ENCODE data around the gene RAD18. TPM values are rescaled to one million over a fixed set of nuclear protein-coding genes. Genes with fewer than 3 reads are reported as not detected.

The RAD18 gene
- total RNA-seq, 4 donors from 2014 or later, result 4.7 to 15.6 (median 8.5) TPM

GRCh38 chr3:8931342-8931741, 31.9 kb downstream of the RAD18 start:
- H3K4me1 ChIP-seq, result no peaks in the 10 kb centered on the region
- no peaks in the 10 kb centered on the region for H3K27me3 ChIP-seq
- no peak overlapping the region for H3K4me3 ChIP-seq
- H3K27ac ChIP-seq, result no peak overlapping the region
- 83% methylated on average over 3 of the region's 3 CpGs for WGBS
- no peak for DNase-seq (ENCODE audit: low spot score in 2 of 2)
- peaks cover 9% of the 10 kb centered on the region for H3K36me3 ChIP-seq
- TF ChIP-seq CTCF (IDR thresholded peaks at IDR 0.05) (no peak), POLR2AphosphoS5 (IDR thresholded peaks at IDR 0.05) (no peak), EP300 (IDR thresholded peaks at IDR 0.05) (no peak), POLR2A (IDR thresholded peaks at IDR 0.05) (no peak)
- H3K9me3 ChIP-seq, result no peaks in the 10 kb centered on the region

DNA sequence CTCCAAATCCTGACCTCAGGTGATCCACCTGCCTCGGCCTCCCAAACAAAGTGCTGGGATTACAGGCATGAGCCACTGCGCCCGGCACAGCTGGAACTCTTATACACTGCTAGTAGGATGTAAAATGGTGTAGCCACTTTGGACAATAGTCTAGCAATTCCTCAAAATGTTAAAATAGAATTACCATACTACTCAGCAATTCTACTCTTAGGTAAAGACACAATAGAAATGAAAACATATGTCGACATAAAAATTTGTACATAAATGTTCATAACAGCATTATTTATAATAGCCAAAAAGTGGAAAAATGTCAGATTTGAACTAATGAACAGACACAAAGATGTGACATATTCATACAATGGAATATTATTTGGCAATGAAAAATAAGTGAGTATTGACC, 33.4 kb downstream of the RAD18 start:
- H3K4me1 ChIP-seq, result no peaks in the 10 kb centered on the region
- H3K9me3 ChIP-seq, result no peaks in the 10 kb centered on the region
- no peak overlapping the region for H3K27ac ChIP-seq
- 87% methylated on average over 4 of the region's 4 CpGs for WGBS
- H3K36me3 ChIP-seq, result peaks cover 4% of the 10 kb centered on the region
- DNase-seq (ENCODE audit: low spot score in 2 of 2), result no peak
- H3K4me3 ChIP-seq, result no peak overlapping the region
- TF ChIP-seq POLR2A (IDR thresholded peaks at IDR 0.05) (no peak), POLR2AphosphoS5 (IDR thresholded peaks at IDR 0.05) (no peak), EP300 (IDR thresholded peaks at IDR 0.05) (no peak), CTCF (IDR thresholded peaks at IDR 0.05) (no peak)
- no peaks in the 10 kb centered on the region for H3K27me3 ChIP-seq

- Histone ChIP-seq H3K4me3 (no peak overlapping the region), H3K27ac (no peak overlapping the region), H3K36me3 (peaks cover 4% of the 10 kb centered on the region), H3K4me1 (no peaks in the 10 kb centered on the region), H3K9me3 (no peaks in the 10 kb centered on the region), H3K27me3 (no peaks in the 10 kb centered on the region)
- WGBS, result 97% methylated on average over 4 of the region's 4 CpGs
- TF ChIP-seq POLR2AphosphoS5 (IDR thresholded peaks at IDR 0.05) (no peak), POLR2A (IDR thresholded peaks at IDR 0.05) (no peak), EP300 (IDR thresholded peaks at IDR 0.05) (no peak), CTCF (IDR thresholded peaks at IDR 0.05) (no peak)
- no peak for DNase-seq (ENCODE audit: low spot score in 2 of 2)
Observed at GRCh38 chr3:8914491-8914890, 48.8 kb downstream of the RAD18 start.

GRCh38 chr3:8911781-8912180, 51.5 kb downstream of the RAD18 start:
- no peak for DNase-seq (ENCODE audit: low spot score in 2 of 2)
- H3K4me3 ChIP-seq, result no peak overlapping the region
- 53% methylated on average over 2 of the region's 2 CpGs for WGBS
- TF ChIP-seq POLR2A (IDR thresholded peaks at IDR 0.05) (no peak), CTCF (IDR thresholded peaks at IDR 0.05) (no peak), EP300 (IDR thresholded peaks at IDR 0.05) (no peak)
- no peaks in the 10 kb centered on the region for H3K4me1 ChIP-seq
- no peaks in the 10 kb centered on the region for H3K27me3 ChIP-seq
- no peak overlapping the region for H3K27ac ChIP-seq
- H3K36me3 ChIP-seq, result peaks cover 8% of the 10 kb centered on the region
- no peaks in the 10 kb centered on the region for H3K9me3 ChIP-seq

DNA sequence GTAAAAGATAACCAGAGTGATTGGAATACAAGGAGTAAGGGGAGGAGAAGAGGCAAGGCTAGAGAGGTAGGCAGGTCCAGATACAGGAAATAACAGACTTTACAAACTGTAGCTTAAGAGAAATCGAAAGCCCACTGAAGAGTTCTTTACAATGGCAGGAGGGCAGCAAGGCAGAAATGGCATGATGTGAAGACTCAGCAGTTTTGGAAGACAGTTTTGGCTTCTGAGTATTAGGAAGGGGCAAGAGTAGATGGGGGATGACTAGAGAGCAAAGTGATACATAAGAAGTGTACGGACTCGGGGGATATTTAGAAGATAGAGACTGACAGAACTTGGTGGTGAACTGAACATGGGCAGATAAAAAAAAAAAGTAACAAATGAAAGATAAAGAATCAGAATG, 54.1 kb downstream of the RAD18 start:
- TF ChIP-seq CTCF (IDR thresholded peaks at IDR 0.05) (no peak), POLR2AphosphoS5 (IDR thresholded peaks at IDR 0.05) (no peak), POLR2A (IDR thresholded peaks at IDR 0.05) (no peak), EP300 (IDR thresholded peaks at IDR 0.05) (no peak)
- no peak overlapping the region for H3K27ac ChIP-seq
- H3K27me3 ChIP-seq, result no peaks in the 10 kb centered on the region
- no peak overlapping the region for H3K4me3 ChIP-seq
- no peak for DNase-seq (ENCODE audit: low spot score in 2 of 2)
- peaks cover 8% of the 10 kb centered on the region for H3K36me3 ChIP-seq
- 94% methylated on average over 3 of the region's 3 CpGs for WGBS
- no peaks in the 10 kb centered on the region for H3K9me3 ChIP-seq
- H3K4me1 ChIP-seq, result no peaks in the 10 kb centered on the region
